Epidermal melanocyte (primary cell): ENCODE measurements around the gene NT5E.

Experiments used
- DNase-seq: peaks from one replicate; pipeline ENCODE4 v3.0.0; 2011; ENCODE audit warnings: low spot score; ENCODE audit not compliant: insufficient read length

The NT5E gene

DNA sequence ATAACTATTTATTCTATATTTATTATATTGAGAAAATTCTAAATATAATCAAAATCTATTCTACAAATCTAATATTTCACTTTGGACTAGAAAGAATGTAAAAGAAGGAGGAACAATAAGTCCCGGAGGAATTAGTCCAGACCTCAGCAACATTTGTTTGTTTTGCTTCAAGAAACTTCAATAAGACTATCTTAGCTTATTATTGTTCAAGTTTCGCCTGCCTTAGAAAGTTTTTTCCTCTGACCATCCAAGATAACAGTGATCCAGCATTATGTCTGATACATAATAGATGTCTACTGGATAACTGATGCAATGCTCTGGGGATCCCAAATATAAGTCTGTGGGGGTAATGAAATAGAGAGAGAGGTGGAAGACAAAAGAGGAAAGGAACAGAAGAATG, 28.7 kb upstream of the NT5E start:
- DNase-seq = no peak

DNA sequence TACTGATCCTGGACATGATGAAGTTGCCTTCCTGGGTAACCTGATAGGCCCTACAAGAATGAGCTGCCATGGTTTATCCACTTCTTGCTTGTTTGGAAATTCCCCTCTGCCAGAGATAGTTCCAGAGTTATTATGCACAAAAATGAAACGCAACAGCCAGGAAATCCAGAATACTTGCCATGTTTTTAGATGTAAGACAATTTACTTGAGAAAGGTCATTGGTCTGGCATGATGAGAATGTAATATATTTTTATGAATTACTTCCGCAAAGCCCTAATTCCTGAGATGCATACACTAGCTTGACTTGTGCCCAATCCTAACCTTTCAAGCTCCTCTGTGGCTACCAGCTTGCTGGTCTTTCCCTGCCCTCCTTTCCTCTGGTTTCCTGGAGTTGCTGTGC, 27.9 kb upstream of the NT5E start:
- no peak for DNase-seq

DNA sequence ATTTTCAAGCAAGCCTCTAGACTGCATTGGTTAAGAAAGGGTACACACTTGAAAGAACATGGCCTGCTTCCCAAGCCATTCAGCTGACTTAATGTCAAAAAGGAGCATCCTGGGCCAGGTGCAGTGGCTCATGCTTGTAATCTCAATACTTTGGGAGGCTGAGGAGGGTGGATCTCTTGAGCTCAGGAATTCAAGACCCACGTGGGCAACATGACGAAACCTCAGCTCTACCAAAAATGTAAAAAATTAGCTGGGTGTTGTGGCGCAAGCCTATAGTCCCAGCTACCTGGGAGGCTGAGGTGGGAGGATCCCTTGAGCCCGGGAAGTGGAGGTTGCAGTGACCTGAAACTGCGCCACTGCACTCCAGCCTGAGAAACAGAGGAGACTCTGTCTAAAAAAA, 26.9 kb upstream of the NT5E start:
- no peak for DNase-seq

DNA sequence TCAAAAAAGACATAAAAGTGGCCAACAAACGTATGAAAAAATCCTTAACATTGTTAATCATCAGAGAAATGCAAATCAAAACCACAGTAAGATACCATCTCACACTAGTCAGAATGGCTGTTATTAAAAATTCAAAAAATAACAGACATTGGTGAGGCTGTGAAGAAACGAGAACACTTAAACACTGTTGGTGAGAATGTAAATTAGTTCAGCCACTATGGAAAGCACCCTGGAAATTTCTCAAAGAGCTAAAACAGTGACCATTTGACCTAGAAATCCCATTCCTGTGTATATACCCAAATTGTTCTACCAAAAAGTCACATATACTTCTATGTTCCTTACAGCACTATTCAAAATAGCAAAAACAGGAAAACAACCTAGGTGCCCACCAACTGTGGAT, 24.9 kb upstream of the NT5E start:
- DNase-seq = no peak

DNA sequence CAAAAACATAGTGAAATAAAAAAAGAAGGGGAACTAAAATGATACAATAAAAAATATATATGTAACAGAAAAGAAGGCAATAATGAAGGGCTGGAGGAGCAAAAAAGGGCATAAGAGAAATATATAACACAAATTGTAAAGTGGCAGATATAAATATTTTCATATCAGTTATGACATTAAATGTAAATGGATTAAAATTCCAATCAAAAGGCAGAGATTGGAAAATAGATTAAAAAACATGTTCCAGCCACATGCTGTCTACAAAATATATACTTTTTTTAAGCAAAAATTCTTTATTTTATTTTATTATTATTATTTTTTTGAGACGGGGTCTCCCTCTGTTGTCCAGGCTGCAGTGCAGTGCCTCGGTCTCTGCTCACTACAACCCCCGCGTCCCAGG, 23.9 kb upstream of the NT5E start:
- DNase-seq = no peak

DNA sequence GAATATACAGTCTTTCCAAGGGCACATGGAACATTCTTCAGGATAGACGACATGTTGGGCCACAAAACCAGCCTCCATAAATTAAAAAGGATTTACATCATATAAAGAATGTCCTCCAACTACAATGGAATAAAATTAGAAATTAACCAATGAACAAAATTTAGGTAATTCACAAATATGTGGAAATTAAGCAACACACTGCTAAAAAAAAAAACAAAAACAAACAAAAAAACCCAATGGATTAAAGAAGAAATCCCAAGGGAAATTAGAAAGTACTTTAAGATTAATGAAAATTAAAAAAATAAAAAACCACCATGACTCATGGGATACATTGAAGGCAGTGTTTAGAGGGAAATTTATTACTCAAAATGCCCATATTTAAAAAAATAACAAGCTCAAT, 21.4 kb upstream of the NT5E start:
- no peak for DNase-seq

DNA sequence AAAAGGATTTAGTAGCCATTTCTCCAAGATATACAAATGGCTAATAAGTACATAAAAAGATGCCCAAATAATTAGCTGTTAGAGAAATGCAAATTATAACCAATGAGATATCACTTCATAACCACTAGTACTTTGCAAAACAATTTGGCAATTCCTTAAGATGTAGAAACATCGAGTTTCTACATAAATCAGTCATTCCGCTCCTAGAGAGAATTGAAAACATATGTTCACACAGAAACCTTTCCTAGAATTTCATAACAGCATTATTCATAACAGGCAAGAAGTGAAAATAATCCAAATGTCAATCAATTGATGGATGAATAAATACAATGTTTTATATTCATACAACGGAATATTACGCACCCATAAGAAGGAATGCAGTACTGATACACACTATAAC, 20.5 kb upstream of the NT5E start:
- no peak for DNase-seq

DNA sequence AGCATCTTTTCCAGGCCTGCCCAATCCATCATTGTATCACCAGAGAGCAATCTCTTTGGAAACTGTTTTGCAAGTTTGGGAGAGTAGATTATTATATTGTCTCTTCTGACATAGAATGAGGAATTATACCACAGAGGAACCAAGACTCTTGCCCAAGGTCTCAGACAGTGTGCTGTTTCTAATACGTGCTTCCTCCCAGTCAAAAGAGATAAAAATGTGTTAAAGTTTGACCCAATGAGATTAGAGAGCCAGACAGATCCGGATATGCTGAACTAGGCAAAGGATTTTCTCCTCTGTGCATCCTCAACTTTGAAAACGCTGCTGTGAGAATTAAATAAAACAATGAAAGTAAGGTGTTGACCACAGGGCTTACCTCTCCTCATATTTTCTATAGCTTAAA, 18.6 kb upstream of the NT5E start:
- no peak for DNase-seq

DNA sequence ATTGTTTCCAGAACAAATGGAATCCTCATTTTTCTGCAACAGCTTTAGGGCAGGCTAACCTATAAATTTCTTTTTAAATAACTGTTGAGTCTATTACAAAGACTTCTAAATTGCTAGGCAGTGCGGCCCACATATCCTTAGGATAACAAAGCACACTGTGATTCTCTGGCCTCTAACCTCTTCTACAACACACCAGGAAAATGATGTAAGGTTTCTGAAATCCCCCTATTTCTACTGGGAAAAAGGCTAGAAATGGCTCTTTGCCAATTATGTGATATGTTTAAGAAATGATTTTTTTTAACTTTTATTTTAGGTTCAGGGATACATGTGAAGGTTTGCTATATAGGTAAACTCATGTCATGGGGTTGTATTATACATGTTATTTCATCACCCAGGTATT, 17.3 kb upstream of the NT5E start:
- DNase-seq = no peak

DNA sequence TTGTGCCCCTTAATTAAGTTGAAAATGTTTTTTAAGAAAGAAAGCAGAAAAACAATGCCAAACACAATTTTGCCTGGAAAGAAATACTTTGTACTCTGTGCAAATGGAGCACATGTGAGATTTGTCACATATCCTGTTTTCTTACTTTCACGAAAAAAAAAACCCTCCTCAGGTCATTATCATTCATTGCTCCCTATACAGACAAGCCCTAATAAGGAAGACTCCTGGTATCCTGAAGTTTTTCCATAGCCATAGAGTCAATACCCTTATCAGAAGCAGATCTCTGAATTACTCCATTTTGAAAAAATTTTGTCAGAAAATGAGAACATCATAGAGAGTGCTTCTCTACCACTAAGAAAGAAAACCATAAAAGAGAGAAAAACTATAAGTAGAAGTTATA, 14.0 kb upstream of the NT5E start:
- no peak for DNase-seq

DNA sequence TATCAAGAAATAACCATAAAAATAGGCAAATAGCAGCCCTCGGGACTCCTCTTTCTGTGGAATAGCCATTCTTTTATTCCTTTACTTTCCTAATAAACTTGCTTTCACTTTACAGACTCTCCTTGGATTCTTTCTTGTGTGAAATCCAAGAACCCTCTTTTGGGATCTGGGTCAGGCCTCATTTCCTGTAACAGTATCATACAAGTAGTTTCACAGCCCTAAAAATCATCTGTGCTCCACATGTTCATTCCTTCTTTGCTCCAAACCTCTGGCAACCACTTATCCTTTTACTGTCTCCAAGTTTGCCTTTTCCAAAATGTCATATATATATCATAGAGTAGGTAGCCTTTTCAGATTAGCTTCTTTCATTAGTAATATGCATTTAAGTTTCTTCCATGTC, 13.5 kb upstream of the NT5E start:
- DNase-seq = no peak

DNA sequence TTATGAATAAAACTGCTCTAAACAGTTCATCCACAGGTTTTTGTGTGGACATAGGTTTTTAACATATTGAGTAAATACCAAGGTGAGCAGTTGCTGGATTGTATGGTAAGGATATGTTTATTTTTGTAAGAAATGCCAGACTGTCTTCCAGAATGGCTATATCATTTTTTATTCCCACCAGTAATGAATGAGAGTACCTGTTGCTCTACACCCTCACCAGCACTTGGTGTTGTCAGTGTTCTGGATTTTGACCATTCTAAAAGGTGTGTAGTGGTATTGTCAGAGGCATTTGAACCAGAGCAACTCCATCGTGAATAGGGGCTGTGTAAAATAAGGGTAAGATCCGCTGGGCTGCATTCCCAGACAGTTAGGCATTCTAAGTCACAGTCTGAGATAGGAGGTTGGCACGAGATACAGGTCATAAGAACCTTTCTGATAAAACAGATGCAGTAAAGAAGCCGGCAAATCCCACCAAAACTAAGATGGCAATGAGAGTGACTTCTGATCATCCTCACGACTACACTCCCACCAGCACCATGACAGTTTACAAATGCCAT, 12.9 kb upstream of the NT5E start:
- DNase-seq = no peak

DNA sequence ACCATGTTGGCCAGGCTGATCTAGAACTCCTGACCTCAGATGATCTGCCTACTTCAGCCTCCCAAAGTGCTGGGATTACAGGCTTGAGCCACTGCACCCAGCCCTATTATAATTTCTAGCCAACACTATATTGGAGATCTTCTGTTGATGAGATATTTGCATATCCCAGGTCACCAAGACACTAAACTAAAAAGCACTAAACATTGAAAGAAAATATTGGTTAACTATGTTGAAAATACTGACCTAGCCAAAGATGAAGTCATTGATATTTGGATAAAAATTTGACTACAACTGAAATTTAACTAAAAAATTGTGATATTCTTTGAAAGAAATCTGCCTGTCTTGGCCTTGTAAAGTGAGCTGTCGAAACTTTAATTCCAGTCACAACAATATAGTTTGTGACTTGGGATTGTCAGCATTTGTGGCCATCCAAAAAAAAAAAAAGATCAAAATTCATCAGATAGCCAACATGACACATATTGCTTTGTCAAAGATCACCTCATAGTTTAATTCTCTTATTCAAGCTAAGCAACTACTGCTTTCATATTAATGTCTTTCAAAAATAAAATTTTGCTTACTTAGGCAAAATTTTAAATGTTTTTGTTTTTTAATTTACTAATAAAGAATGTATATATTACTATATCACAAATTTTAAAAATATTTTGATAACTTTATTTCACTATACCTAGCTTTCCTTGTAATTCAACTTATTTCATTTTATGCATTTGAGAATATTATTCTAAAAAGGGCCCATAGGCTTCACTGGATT, 6.3 kb upstream of the NT5E start:
- no peak for DNase-seq

DNA sequence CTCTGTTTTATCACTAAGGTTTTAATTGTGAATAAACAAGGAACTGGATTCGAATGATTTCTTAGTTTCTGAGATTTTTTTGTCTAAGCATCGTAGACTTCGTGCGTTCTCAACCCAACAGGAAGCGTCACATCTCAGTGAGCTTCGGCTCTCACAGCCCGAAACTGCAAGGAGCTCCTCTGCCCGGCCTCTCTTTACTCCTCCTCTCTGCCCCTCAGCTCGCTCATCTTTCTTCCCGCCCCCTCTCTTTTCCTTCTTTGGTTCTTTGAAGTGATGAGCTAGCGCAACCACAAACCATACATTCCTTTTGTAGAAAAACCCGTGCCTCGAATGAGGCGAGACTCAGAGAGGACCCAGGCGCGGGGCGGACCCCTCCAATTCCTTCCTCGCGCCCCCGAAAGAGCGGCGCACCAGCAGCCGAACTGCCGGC, 480 bp upstream of the NT5E start:
- DNase-seq = no peak

DNA sequence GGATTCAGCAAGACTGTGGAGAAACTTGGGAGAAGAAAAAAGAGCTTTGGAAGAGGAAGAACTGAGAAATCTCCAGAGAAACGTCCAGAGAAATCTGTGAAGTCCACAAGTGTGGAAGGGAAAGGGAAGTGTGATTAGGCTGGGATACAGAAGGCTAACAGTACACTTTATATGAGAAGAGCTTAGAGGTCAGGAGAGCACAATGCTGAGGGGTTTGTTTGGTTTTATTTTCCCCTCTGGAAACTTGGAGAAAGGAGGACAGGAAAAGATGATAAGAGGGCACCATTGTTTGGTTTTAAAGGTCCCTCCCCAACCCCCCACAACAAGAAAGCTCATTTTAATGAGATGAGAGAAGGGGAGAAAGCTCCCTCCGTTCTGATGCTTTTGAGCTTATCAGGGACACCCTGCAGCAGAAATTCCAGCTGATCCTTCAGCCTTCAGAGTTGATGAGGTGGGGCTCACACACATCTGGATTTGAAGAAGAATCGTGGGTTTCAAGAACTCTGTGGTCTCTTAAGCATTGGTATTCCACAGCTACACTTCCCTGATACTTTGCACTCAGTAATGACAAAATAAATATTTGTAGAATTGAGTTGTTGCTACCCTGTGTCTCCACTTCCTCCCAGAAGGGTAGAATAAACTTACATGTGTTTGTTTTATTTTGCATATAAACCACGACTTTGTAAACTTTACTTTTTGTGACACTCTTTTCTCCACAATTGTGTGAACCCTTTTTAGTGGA, 1.9 kb downstream of the NT5E start:
- no peak for DNase-seq

DNA sequence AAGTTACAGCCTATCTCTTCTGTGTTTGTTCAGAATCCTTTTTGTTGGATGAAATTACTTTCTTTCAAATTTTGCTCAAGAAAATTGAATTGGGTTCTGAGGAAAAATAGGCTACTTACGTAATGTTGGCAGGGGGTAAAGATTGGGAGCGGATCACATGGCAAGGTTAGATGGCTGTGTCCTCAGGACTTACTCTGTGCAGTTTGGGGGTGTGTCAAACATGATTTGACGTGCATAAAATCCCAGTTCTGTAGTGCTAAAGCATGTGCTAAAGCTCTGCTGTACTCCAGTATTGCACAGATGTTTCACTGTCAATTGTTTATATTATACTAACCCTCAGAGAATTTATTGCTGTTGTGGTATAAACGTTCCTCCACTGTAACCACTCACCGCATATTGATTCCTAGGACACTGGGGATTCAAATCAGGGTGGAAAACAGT, 2.6 kb downstream of the NT5E start:
- DNase-seq = peak; percentile 32

DNA sequence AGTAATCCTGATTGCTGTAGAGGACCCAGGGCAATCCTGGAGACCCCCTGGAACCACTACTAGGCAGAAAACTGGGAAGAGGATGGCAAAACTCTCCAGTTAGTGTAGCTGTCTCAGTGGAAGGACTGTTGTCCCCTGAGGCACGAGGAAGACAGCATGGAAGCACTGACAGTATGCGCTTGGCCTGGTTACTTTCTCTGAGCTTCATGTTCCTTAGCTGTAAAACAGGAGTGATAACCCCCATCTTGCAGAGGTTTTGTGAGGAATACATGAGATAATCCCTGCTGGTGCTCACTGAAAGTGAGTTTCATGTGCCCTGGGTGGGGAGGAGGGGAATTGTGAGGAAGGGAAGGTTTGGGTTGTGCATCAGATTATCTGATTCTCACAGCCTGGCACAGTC, 3.2 kb downstream of the NT5E start:
- no peak for DNase-seq

DNA sequence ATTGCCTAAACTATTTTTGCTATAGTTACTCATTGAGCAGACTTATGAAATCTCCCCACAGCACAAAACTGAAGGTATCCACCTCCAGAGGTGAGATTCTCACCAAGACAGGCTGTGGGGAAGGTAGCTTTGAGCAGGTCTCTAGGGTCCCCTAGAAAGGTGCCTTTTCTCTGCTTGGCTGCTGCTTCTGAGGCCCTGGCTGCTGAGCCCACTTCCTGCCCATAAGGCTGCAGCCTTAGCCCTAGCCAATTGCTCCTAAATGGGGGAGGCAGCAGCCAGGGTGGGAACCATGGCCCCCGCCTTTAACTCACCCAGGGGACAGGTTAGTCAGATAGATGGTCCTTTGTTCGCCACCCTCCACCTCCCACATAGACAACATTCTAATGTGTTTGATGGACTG, 3.6 kb downstream of the NT5E start:
- DNase-seq = no peak

DNA sequence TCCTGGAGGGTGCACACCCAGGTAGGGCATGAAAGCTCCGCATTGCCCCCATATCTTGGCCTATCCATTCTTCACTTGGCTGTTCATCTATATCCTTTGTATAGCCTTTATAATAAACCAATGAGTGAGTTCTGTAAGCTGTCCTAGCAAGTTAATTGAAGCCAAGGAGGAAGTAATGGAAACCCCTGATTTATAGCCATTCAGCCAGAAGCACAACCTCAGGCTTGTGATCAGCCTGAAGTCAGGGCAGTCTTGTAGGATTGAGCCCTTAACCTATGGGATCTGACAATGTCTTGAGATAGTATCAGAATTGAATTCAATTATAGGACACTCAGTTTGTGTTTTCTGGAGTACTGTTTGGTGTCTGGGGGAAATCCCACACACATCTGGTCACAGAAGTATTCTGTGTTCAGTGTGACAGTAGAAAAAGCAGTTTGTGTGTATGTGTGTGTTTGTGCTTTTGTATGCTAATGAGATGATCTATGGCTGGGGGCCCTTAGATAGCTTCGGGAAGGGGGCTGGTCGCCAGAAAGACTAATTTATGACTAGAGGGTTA, 5.7 kb downstream of the NT5E start:
- DNase-seq = no peak

DNA sequence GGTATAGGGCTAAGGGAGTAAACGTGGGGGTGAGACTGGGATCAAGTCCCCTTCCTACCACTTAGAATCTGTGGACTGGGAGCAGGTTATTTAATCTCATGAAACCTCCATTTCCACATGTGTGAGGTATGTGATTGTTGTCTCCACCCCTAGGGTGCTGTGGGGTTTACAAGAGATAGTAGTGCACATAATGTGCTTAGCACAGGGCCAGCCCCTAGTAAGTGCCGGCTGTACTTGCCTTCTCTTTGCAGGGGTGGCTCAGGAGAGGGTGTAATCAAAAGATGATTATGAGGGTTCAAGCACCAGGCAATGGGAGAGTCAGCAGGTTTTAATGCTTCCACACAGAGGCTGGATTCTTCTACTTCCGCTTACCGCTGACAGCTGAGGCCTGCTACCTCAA, 6.9 kb downstream of the NT5E start:
- no peak for DNase-seq

DNA sequence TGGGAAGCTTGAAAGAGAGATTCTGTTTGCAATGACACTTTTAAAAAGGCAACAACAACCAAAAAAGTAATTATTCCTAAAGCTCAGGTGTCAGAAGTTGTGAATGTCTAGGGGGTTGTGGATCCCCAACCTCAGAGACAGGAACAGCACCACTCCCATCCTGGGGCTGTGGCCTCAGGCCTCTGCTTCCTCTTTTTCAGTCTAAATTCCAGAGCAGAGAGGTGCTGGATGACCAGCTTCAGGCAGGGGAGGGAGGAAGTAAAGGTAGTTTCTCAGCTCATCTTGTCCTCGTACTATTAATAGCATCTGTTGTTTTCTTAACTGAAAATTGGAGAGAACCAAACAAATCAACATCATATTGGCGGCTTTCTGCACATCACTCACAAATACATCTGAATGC, 8.3 kb downstream of the NT5E start:
- DNase-seq = no peak

DNA sequence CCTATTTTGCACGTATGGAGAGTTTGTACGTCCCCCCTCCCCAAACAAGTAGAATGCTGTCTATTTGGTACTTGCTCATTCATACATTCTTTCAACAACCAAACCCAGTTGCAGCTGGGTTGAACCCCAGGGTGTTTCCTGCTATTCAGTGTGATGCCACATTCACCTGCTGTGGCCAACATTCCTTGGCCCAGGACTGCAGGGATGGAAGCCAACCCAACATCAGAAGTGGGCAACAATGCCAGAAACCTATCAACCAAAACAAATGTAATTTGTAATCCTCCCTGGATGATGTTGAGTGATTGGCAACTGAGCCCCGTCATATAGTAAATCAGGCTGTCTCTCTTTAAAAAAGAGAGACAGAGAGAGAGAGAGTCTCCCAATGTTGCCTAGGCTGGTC, 8.9 kb downstream of the NT5E start:
- no peak for DNase-seq
